ENCODE results near the gene POPDC2. TPM values are rescaled to one million over a fixed set of nuclear protein-coding genes. Genes with fewer than 3 reads are reported as not detected.
A peak's percentile ranks its signal among the peaks of the same experiment; 100 is the strongest.

Gene POPDC2
- total RNA-seq, 1 donor from 2014 or later = 1.0 TPM

DNA sequence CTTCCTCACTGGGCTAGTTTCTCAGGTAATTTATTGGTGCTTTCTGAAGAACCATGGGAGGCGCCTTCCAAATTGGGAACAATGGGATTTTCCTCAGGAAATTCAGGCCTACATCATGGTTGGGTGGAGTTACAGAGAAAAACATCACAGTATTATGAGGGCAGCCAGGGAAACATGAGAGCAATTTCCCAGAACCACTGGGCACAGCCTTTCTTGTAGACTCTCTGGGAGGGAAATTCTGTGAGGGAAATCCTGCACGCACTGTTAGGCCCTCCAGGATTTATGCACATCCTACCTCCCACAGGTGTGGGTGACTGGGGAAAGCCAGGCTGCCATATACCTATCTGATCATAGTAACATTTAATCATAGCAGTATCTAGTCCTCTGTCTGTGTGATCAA lies 13.2 kb downstream of the POPDC2 start:
- no peaks in the 10 kb centered on the region for H3K36me3 ChIP-seq (ENCODE audit: control insufficient read depth, insufficient read depth, low read length)
- no peak for DNase-seq (ENCODE audit: low read depth)

DNA sequence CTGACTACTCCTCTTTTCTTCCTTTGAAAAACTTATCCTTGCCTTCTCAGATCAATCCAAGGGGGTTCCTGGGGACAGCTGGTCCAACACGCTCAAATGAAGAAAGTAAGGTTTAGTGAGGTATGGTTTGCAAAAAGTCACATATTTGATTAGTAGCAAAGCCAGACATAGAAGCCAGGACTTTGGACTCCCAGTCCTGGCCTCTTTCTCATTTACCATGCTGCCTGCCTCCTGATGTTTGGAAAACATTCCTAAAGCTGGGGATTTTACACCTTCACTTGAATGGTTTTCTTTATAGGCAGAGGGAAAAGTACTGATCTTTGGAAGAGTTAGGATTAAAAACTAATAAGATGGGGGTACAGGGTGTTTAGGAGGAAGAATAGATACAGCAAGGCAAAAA lies 14.6 kb downstream of the POPDC2 start:
- Histone ChIP-seq H3K36me3 (ENCODE audit: control insufficient read depth, insufficient read depth, low read length) (no peaks in the 10 kb centered on the region), H3K27me3 (ENCODE audit: control insufficient read depth, insufficient read depth, low read length) (no peaks in the 10 kb centered on the region), H3K4me3 (ENCODE audit: low read depth, low read length) (no peak overlapping the region)
- no peak for DNase-seq (ENCODE audit: low read depth)
- TF ChIP-seq, protein P1, sequence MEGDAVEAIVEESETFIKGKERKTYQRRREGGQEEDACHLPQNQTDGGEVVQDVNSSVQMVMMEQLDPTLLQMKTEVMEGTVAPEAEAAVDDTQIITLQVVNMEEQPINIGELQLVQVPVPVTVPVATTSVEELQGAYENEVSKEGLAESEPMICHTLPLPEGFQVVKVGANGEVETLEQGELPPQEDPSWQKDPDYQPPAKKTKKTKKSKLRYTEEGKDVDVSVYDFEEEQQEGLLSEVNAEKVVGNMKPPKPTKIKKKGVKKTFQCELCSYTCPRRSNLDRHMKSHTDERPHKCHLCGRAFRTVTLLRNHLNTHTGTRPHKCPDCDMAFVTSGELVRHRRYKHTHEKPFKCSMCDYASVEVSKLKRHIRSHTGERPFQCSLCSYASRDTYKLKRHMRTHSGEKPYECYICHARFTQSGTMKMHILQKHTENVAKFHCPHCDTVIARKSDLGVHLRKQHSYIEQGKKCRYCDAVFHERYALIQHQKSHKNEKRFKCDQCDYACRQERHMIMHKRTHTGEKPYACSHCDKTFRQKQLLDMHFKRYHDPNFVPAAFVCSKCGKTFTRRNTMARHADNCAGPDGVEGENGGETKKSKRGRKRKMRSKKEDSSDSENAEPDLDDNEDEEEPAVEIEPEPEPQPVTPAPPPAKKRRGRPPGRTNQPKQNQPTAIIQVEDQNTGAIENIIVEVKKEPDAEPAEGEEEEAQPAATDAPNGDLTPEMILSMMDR (IDR thresholded peaks at IDR 0.05; ENCODE audit: insufficient read depth, low read length, poor library complexity, severe bottlenecking) = no peak

More for the DNA sequence above, 13.2 kb downstream of the POPDC2 start:
- no peak overlapping the region for H3K4me3 ChIP-seq (ENCODE audit: low read depth, low read length)
- TF ChIP-seq, protein P1 (IDR thresholded peaks at IDR 0.05; ENCODE audit: insufficient read depth, low read length, poor library complexity, severe bottlenecking) = no peak
- no peaks in the 10 kb centered on the region for H3K27me3 ChIP-seq (ENCODE audit: control insufficient read depth, insufficient read depth, low read length)

DNA sequence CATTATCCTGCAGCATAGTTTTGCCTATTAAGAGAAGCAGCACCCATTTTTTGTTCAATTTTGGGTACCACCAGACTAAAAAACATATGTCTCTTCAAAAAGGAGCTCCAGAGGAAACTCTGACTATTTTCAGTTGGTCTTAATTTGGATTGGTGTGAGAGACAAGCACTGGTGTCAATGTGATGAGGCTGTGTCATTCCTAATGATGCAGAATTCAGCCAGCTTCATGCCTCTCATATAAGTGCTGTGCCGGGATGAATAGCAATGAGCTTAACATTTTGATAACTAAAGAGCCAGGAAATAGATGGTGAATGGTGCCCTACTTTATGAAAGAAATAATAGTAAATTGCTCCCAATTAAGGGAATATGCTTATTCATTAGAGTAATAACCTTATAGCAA lies 15.9 kb downstream of the POPDC2 start:
- DNase-seq (ENCODE audit: low read depth) = no peak
- H3K27me3 ChIP-seq (ENCODE audit: control insufficient read depth, insufficient read depth, low read length) = no peaks in the 10 kb centered on the region
- no peaks in the 10 kb centered on the region for H3K36me3 ChIP-seq (ENCODE audit: control insufficient read depth, insufficient read depth, low read length)
- TF ChIP-seq, protein P1 (IDR thresholded peaks at IDR 0.05; ENCODE audit: insufficient read depth, low read length, poor library complexity, severe bottlenecking) = no peak
- no peak overlapping the region for H3K4me3 ChIP-seq (ENCODE audit: low read depth, low read length)

DNA sequence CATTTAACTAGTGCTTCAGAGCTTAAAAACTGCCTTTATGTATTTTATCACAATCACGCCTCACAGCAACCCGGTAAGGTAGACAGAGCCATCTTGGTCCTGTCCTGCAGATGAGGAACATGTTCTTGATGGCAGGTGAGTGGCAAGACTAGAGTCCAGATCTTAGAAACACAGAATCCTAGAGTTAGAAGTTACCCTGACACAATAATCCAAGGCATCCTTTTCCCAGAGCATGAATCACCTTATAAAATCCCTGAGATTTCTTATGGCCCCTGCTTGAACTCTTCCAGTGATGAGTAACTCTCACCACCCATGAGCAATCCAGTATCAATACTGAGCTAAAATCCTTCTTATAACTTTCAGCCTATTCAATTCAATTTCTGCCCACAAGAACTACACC lies 16.9 kb downstream of the POPDC2 start:
- H3K36me3 ChIP-seq (ENCODE audit: control insufficient read depth, insufficient read depth, low read length) = no peaks in the 10 kb centered on the region
- no peaks in the 10 kb centered on the region for H3K27me3 ChIP-seq (ENCODE audit: control insufficient read depth, insufficient read depth, low read length)
- TF ChIP-seq, protein P1 (IDR thresholded peaks at IDR 0.05; ENCODE audit: insufficient read depth, low read length, poor library complexity, severe bottlenecking) = no peak
- peak; percentile 61 for DNase-seq (ENCODE audit: low read depth)
- H3K4me3 ChIP-seq (ENCODE audit: low read depth, low read length) = no peak overlapping the region

DNA sequence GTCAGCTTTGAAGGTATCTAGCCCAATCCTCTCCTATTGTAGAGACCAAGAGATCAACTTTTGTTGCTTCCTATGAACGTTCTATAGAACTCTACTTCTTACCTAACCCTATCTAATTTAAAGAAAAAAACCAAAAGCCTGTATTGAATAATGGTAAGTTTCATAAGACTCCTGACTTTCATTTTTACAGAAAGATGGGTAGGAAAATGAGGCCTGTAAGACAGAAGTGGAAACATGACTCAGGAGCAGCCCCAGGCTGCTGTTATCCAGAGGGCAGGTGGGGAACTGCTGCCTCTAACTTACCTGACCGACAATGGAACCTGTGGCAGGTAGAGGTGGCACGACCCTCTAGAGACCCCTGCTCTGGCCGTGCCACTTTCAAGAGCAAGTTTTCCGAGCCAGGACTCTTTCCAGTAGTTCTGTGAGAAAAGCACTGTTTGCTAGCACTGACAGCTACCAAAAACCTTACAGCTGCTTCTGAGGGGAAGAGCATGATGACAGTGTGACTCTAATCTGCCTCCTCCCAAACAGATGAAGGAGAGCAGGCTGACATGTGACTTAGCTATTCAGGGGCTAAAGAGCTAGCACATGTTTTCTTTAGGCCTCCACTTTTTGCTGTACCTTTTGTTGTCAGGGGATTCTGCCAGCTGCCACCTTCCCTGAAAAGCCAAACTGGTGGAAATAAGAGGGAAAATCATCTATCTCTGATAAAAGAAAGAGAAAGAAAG lies 17.5 kb downstream of the POPDC2 start:
- no peaks in the 10 kb centered on the region for H3K27me3 ChIP-seq (ENCODE audit: control insufficient read depth, insufficient read depth, low read length)
- DNase-seq (ENCODE audit: low read depth) = no peak
- H3K4me3 ChIP-seq (ENCODE audit: low read depth, low read length) = no peak overlapping the region
- TF ChIP-seq, protein P1 (IDR thresholded peaks at IDR 0.05; ENCODE audit: insufficient read depth, low read length, poor library complexity, severe bottlenecking) = no peak
- no peaks in the 10 kb centered on the region for H3K36me3 ChIP-seq (ENCODE audit: control insufficient read depth, insufficient read depth, low read length)

DNA sequence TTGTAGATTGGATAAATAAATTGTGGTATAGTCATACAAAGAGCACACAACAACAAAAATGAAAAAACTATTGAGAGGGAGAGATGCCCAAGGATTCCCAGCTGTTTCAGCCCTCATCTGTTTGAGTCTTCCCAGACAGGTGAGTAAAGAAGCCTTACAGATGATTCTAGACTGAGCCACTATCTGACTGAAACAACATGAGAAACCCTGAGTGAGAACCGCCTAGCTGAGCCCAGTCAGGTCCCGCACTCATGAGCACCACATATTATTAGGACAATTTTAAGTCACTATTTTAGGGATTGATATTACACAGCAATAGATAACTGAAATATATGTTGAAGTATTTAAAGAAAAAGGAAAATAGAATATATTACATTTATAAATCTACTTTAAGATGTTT lies 19.0 kb downstream of the POPDC2 start:
- TF ChIP-seq, protein P1 (IDR thresholded peaks at IDR 0.05; ENCODE audit: insufficient read depth, low read length, poor library complexity, severe bottlenecking) = no peak
- Histone ChIP-seq H3K27me3 (ENCODE audit: control insufficient read depth, insufficient read depth, low read length) (no peaks in the 10 kb centered on the region), H3K4me3 (ENCODE audit: low read depth, low read length) (no peak overlapping the region), H3K36me3 (ENCODE audit: control insufficient read depth, insufficient read depth, low read length) (no peaks in the 10 kb centered on the region)
- no peak for DNase-seq (ENCODE audit: low read depth)

Data from kidney epithelial cell (primary cell).